CD4-positive, alpha-beta memory T cell (primary cell): ENCODE measurements around the gene SRPK3. TPM values are rescaled to one million over a fixed set of nuclear protein-coding genes. Genes with fewer than 3 reads are reported as not detected.

Source experiments
- CTCF ChIA-PET: fragments of 350-600 bp; sonication (Branson Sonifier 250); formaldehyde crosslinking; loops from one replicate; lab custom pipeline; 2021; ENCODE audit warnings: inconsistent platforms; ENCODE audit not compliant: partially characterized antibody; lab: Charles Lee
- POLR2A ChIA-PET: fragments of 350-600 bp; sonication (Branson Sonifier 250); formaldehyde crosslinking; loops from one replicate; lab custom pipeline; 2021; ENCODE audit not compliant: partially characterized antibody; lab: Charles Lee
- DNase-seq, 5 donors: peaks; one replicate each; pipeline versions ENCODE4 v3.0.0 to v3.0.0-alpha.2; 2020 to 2022; ENCODE audit warnings: mixed read lengths in 1 of 5
- H3K27ac ChIP-seq: one replicate; pipeline ENCODE4 v1.7.0; 2013; ENCODE audit warnings: low read depth, low read length
- H3K27me3 ChIP-seq: 2 replicates; pipeline ENCODE4 v1.7.0; 2013; ENCODE audit warnings: mild to moderate bottlenecking, low read length, moderate library complexity; ENCODE audit not compliant: insufficient read depth
- H3K36me3 ChIP-seq: 2 replicates; pipeline ENCODE4 v1.7.0; 2013; ENCODE audit warnings: mild to moderate bottlenecking, low read length, moderate library complexity; ENCODE audit not compliant: insufficient read depth
- H3K4me1 ChIP-seq: 2 replicates; pipeline ENCODE4 v1.7.0; 2013; ENCODE audit warnings: mild to moderate bottlenecking, low read length, moderate library complexity; ENCODE audit not compliant: insufficient read depth
- H3K4me3 ChIP-seq, 2 donors: one replicate each; pipeline ENCODE4 v1.7.0; 2013; ENCODE audit warnings: low read length in 2 of 2, mild to moderate bottlenecking in 1 of 2
- H3K9me3 ChIP-seq, 2 donors: one replicate each; pipeline ENCODE4 v1.7.0; 2013; ENCODE audit warnings: low read length in 2 of 2, control low read depth in 1 of 2; ENCODE audit not compliant: control insufficient read depth in 1 of 2
- H3K27ac Mint-ChIP-seq, 7 donors: one replicate each; pipeline ENCODE4 v1.8.0; 2020 to 2021; ENCODE audit warnings: mixed read lengths in 7 of 7, mild to moderate bottlenecking in 6 of 7, inconsistent platforms in 3 of 7, moderate library complexity in 3 of 7
- H3K27me3 Mint-ChIP-seq, 2 donors: one replicate each; pipeline ENCODE4 v1.8.0; 2020 to 2021; ENCODE audit warnings: mixed read lengths in 2 of 2
- H3K36me3 Mint-ChIP-seq, 2 donors: one replicate each; pipeline ENCODE4 v1.8.0; 2020 to 2021; ENCODE audit warnings: mixed read lengths in 2 of 2, inconsistent platforms in 1 of 2, mild to moderate bottlenecking in 1 of 2
- H3K4me1 Mint-ChIP-seq, 4 donors: one replicate each; pipeline ENCODE4 v1.8.0; 2020 to 2021; ENCODE audit warnings: mixed read lengths in 4 of 4, mild to moderate bottlenecking in 1 of 4
- H3K4me3 Mint-ChIP-seq, 8 donors: one replicate each; pipeline ENCODE4 v1.8.0; 2020 to 2021; ENCODE audit warnings: mixed read lengths in 8 of 8, mild to moderate bottlenecking in 7 of 8, moderate library complexity in 6 of 8, inconsistent platforms in 3 of 8
- H3K9me3 Mint-ChIP-seq, 8 donors: one replicate each; pipeline ENCODE4 v1.8.0; 2020 to 2021; ENCODE audit warnings: mixed read lengths in 8 of 8, mild to moderate bottlenecking in 5 of 8, inconsistent platforms in 3 of 8, moderate library complexity in 1 of 8
- intact Hi-C: fragments of 100-400 bp; cut with micrococcal nuclease; formaldehyde crosslinking; loops from one replicate; pipeline ENCODE4 v1.15.1; 2023
- polyA plus RNA-seq, 2 donors: library from polyadenylated mRNA; unstranded; fragments of 300-500 nt; fragmentation: Illumina TruSeq; gene quantifications; one replicate each; pipeline ENCODE4 v1.2.3, GENCODE V29; 2021
- total RNA-seq, 2 experiments: library from RNA; stranded (reverse); gene quantifications; one replicate each; pipeline ENCODE4 v1.2.3, GENCODE V29; 2021

Gene SRPK3
- total and polyA plus RNA-seq, 4 experiments from 2014 or later = not detected

DNA sequence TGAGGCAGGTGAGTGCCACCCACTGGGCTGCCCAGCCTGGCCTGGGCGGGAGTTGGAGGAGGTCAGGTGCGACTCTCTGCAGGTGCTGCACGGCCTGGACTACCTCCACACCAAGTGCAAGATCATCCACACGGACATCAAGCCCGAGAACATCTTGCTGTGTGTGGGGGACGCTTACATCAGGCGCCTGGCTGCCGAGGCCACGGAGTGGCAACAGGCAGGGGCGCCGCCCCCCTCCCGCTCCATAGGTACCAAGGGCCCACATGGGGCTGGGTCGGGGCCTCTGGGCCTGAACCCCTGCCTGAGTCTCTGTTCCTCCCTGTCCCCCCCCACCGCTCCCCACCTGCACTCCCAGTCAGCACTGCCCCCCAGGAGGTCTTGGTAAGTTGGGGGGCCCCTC, 2.0 kb downstream of the SRPK3 start:
- no peaks in the 10 kb centered on the region for H3K4me1 ChIP-seq
- DNase-seq = no peak
- Mint-ChIP-seq H3K9me3 (no peaks in the 10 kb centered on the region), H3K4me1 (peaks cover 0 to 7% (median 4%) of the 10 kb centered on the region in 4 donors), H3K27me3 (peaks cover 3 to 6% of the 10 kb centered on the region in 2 donors), H3K36me3 (peaks cover 4 to 10% of the 10 kb centered on the region in 2 donors), H3K4me3 (no peak overlapping the region), H3K27ac (no peak overlapping the region)
- ChIA-PET CTCF (no interaction called here), POLR2A (interaction anchor here (1.5 kb wide), 1 partner anchor 123 kb away, joined by 3 read pairs; no protein-coding TSS in a partner anchor)
- no peaks in the 10 kb centered on the region for H3K27me3 ChIP-seq
- no peaks in the 10 kb centered on the region for H3K9me3 ChIP-seq
- H3K27ac ChIP-seq = no peak overlapping the region
- no peaks in the 10 kb centered on the region for H3K36me3 ChIP-seq
- H3K4me3 ChIP-seq = no peak overlapping the region
- intact Hi-C loops = no loop called here

DNA sequence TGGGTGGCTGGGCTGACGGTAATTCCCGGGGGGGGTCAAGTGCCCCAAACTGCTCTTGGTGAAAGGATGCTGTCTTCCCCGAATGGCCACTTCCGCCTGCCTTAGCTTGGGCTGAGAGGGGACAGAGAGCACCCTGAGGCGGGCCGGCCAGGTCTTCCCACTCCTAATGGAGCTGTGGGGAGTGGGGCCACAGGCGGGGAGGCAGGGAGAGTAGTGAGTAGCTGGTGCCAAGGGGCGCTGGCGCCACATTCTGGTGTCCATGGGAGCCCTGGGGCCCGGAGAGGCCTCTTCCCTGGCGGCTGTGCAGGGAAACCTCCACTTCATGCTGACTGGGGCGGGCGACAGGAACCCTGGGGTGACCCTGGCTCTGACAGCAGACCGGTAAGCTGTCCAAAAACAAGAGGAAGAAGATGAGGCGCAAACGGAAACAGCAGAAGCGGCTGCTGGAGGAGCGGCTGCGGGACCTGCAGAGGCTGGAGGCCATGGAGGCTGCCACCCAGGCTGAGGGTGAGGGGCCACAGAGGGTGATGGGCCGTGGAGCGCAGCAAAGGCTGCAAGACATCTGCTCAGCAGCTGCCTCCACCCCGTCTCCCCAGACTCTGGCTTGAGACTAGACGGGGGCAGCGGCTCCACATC, 2.7 kb downstream of the SRPK3 start:
- intact Hi-C loops = no loop called here
- Mint-ChIP-seq H3K4me1 (peaks cover 0 to 7% (median 4%) of the 10 kb centered on the region in 4 donors), H3K9me3 (no peaks in the 10 kb centered on the region), H3K27me3 (peaks cover 3 to 6% of the 10 kb centered on the region in 2 donors), H3K36me3 (peaks cover 4 to 10% of the 10 kb centered on the region in 2 donors), H3K4me3 (no peak overlapping the region), H3K27ac (no peak overlapping the region)
- CTCF ChIA-PET = no interaction called here
- DNase-seq = no peak
- Histone ChIP-seq H3K4me3 (no peak overlapping the region), H3K36me3 (no peaks in the 10 kb centered on the region), H3K4me1 (no peaks in the 10 kb centered on the region), H3K27me3 (no peaks in the 10 kb centered on the region), H3K27ac (no peak overlapping the region), H3K9me3 (no peaks in the 10 kb centered on the region)
- POLR2A ChIA-PET = no interaction called here

DNA sequence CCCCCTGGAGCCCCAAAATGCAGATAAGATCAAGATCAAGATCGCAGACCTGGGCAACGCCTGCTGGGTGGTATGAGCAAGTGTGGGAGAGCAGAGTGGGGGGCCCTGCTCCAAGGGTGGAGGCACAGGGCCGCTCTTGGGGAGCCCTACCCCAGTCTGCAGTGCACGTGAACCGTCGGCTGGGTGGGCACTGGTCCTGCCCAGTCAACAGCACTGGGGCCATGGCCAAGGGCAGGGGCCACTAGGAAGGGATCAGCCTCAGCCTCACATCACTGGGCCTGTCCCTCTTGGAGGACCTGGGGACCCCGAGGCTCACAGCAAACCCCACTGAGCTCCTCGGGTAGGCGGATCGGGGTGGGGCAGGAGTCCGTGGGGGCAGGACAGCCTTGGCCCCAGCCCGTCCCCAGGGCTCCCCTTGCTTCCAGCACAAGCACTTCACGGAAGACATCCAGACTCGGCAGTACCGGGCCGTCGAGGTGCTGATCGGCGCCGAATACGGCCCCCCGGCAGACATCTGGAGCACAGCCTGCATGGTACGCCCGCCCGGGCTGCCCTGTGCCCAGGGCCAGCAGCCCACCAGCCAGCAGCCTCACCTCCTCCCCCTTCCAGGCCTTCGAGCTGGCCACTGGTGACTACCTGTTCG, 3.6 kb downstream of the SRPK3 start:
- Mint-ChIP-seq H3K27ac (no peak overlapping the region), H3K4me1 (peaks cover 0 to 7% (median 4%) of the 10 kb centered on the region in 4 donors), H3K4me3 (no peak overlapping the region), H3K36me3 (peaks cover 4 to 14% of the 10 kb centered on the region in 2 donors), H3K27me3 (peaks cover 3 to 6% of the 10 kb centered on the region in 2 donors), H3K9me3 (no peaks in the 10 kb centered on the region)
- DNase-seq = no peak
- Histone ChIP-seq H3K9me3 (no peaks in the 10 kb centered on the region), H3K27me3 (no peaks in the 10 kb centered on the region), H3K4me3 (no peak overlapping the region), H3K27ac (no peak overlapping the region), H3K36me3 (no peaks in the 10 kb centered on the region), H3K4me1 (no peaks in the 10 kb centered on the region)
- CTCF ChIA-PET = no interaction called here
- POLR2A ChIA-PET = no interaction called here
- intact Hi-C loops = no loop called here

DNA sequence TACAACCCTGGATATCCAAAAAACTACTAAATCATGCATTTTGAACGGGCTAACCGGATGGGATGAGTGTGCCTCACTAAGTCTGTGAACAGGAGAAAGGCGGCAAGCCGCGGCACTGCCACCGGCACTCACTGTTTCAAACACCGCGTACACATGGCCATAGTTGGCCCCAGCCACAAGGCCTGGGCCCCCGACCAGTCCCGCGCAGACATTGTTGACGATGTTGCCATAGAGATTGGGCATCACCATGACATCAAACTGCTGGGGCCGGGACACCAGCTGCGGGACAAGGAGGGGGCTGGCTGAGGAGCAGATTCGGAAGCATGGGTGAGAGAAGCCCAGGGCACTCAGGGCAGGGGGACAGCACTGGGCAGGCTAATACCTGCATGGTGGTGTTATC, 5.8 kb downstream of the SRPK3 start:
- no peak overlapping the region for H3K27ac ChIP-seq
- peaks cover 7% of the 10 kb centered on the region for H3K4me1 ChIP-seq
- H3K4me3 Mint-ChIP-seq = no peak overlapping the region
- no peaks in the 10 kb centered on the region for H3K27me3 Mint-ChIP-seq
- H3K9me3 Mint-ChIP-seq = peaks cover 0 to 2% (median 0%) of the 10 kb centered on the region in 8 donors
- POLR2A ChIA-PET = interaction anchor here (1.2 kb wide), 1 partner anchor 140 kb away, joined by 3 read pairs; no protein-coding TSS in a partner anchor
- CTCF ChIA-PET = no interaction called here
- H3K4me1 Mint-ChIP-seq = peaks cover 0 to 4% (median 2%) of the 10 kb centered on the region in 4 donors
- intact Hi-C loops = no loop called here
- H3K36me3 Mint-ChIP-seq = peaks cover 4 to 17% of the 10 kb centered on the region in 2 donors
- no peak for DNase-seq
- no peaks in the 10 kb centered on the region for H3K27me3 ChIP-seq
- H3K36me3 ChIP-seq = peaks cover 4% of the 10 kb centered on the region
- H3K27ac Mint-ChIP-seq = peak overlapping the region in 1 of 7 donors; percentile 55
- H3K4me3 ChIP-seq = no peak overlapping the region
- no peaks in the 10 kb centered on the region for H3K9me3 ChIP-seq

DNA sequence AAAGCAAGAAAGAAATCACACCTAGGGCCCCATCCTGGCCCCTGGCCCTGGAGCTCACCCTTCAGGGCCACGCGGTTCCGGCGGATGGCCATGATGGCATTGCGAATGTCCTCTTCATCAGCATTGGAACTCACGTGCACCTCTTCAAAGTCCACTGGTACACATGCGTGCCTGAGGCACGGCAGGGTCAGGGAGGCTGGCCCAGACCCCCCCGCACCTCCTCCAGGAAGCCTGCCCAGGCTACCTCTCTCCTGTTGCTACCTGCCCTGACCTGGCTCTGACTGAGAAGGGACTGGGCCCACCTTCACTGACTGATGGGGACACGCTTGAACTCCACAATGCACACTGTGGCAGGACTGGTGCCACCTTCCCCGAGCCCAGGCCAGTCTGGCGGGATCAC, 8.8 kb downstream of the SRPK3 start:
- Histone ChIP-seq H3K27ac (no peak overlapping the region), H3K36me3 (peaks cover 4% of the 10 kb centered on the region), H3K4me1 (peaks cover 26% of the 10 kb centered on the region), H3K27me3 (no peaks in the 10 kb centered on the region), H3K9me3 (no peaks in the 10 kb centered on the region), H3K4me3 (no peak overlapping the region)
- ChIA-PET CTCF (no interaction called here), POLR2A (no interaction called here)
- intact Hi-C loops = no loop called here
- Mint-ChIP-seq H3K9me3 (peaks cover 0 to 5% (median 0%) of the 10 kb centered on the region in 8 donors), H3K4me3 (no peak overlapping the region), H3K27me3 (no peaks in the 10 kb centered on the region), H3K27ac (peak overlapping the region in 1 of 7 donors; percentile 59), H3K4me1 (peaks cover 6 to 18% (median 12%) of the 10 kb centered on the region in 4 donors), H3K36me3 (peaks cover 4 to 28% of the 10 kb centered on the region in 2 donors)
- DNase-seq = no peak

DNA sequence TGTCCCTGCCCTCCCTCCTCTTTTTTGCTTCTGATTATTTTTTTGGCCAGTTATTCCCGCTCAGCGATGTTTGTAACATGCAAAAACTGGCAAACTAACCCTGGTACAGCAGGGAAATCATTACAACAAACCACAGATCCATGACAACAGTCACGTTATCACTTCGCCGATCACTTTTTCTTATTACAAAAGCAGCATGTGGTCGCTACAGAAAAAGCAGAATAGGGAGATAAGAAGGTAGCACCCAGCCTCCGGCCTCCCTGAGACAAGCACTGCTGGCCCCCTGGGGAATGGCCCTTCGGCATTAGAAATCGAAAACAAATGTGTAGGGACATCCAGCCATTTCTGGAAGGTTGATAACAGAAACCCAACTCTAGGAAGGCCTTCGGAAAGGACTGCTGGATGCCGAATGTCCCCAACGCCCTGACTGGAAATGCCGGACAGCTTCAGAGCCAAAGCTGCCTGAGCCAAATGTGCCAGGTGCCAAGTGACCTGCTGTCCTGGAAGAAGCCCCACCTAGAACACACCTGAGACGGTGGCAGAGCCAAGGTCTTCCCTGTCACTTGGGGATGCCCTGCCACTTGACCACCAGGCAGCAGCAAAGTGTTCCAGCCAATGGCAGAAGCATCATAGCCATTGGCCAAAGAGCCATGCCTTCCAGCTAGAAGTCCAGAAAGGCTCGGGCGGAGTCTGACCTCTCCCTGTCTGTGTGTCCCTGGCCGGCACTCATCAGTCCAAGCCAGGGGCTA, 10.4 kb downstream of the SRPK3 start:
- Mint-ChIP-seq H3K27ac (peak overlapping the region in 1 of 7 donors; percentile 33), H3K36me3 (peaks cover 4 to 25% of the 10 kb centered on the region in 2 donors), H3K27me3 (no peaks in the 10 kb centered on the region), H3K4me1 (peaks cover 11 to 26% (median 18%) of the 10 kb centered on the region in 4 donors), H3K9me3 (peaks cover 0 to 5% (median 0%) of the 10 kb centered on the region in 8 donors), H3K4me3 (peak overlapping the region in 1 of 8 donors; percentile 30)
- Histone ChIP-seq H3K4me3 (no peak overlapping the region), H3K4me1 (peaks cover 40% of the 10 kb centered on the region), H3K9me3 (no peaks in the 10 kb centered on the region), H3K27ac (no peak overlapping the region), H3K27me3 (no peaks in the 10 kb centered on the region), H3K36me3 (peaks cover 5% of the 10 kb centered on the region)
- ChIA-PET POLR2A (interaction anchor here (0.8 to 2.1 kb wide), 2 partner anchors 9 to 31 kb away, joined by 3 to 4 read pairs; no protein-coding TSS in a partner anchor), CTCF (no interaction called here)
- no peak for DNase-seq
- intact Hi-C loops = no loop called here

DNA sequence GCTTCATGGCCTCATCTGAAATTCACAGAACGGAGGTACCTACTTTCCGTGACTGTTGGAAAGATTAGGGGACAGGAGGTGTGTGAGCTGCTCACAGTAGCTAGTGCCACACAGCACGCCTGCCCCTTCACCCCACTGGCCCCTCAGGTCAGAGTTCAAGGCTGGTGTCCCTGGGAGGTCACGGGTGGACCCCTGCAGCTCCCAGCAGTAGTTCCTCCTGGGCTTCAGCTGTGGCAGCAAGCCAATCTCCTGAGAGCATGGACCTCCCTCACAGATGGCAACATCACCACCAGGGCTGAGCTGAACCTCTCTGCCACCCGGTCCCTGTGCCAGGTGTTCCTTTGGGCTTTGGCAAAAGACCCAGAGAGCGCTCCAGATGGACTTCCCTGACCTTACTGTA, 11.5 kb downstream of the SRPK3 start:
- Mint-ChIP-seq H3K27me3 (no peaks in the 10 kb centered on the region), H3K27ac (no peak overlapping the region), H3K36me3 (peaks cover 0 to 19% of the 10 kb centered on the region in 2 donors), H3K9me3 (peaks cover 0 to 5% (median 0%) of the 10 kb centered on the region in 8 donors), H3K4me3 (peak overlapping the region in 3 of 8 donors; percentile 23 to 93 (median 89)), H3K4me1 (peaks cover 12 to 30% (median 21%) of the 10 kb centered on the region in 4 donors)
- Histone ChIP-seq H3K4me1 (peaks cover 43% of the 10 kb centered on the region), H3K27me3 (no peaks in the 10 kb centered on the region), H3K9me3 (no peaks in the 10 kb centered on the region), H3K27ac (no peak overlapping the region), H3K4me3 (no peak overlapping the region), H3K36me3 (peaks cover 7% of the 10 kb centered on the region)
- ChIA-PET CTCF (no interaction called here), POLR2A (interaction anchor here (0.8 to 2.1 kb wide), 2 partner anchors 10 to 30 kb away, joined by 3 to 4 read pairs; no protein-coding TSS in a partner anchor)
- no peak for DNase-seq
- intact Hi-C loops = no loop called here
